Lower lobe of right lung (tissue), 2 donors: ENCODE results near the gene ADAMTSL3. TPM values are rescaled to one million over a fixed set of nuclear protein-coding genes. Genes with fewer than 3 reads are reported as not detected.

ENCODE experiments used
- ATAC-seq, 2 donors: fragments of 200-7000 bp; cut with Tn5 transposase; one replicate each; pipeline ENCODE4 v1.9.1; 2020 to 2022; ENCODE audit warnings: mild to moderate bottlenecking in 2 of 2, moderate library complexity in 2 of 2
- DNase-seq: peaks from one replicate; pipeline ENCODE4 v3.0.0-alpha.2; 2020
- H3K27ac ChIP-seq: fragments of 200-600 bp; one replicate; pipeline ENCODE4 v1.8.0; 2022
- H3K27me3 ChIP-seq: fragments of 200-600 bp; one replicate; pipeline ENCODE4 v1.8.0; 2022; ENCODE audit warnings: low read depth
- H3K36me3 ChIP-seq: fragments of 200-600 bp; one replicate; pipeline ENCODE4 v1.8.0; 2022; ENCODE audit warnings: mild to moderate bottlenecking
- H3K4me1 ChIP-seq: fragments of 200-600 bp; one replicate; pipeline ENCODE4 v1.8.0; 2022
- H3K4me3 ChIP-seq: fragments of 200-600 bp; one replicate; pipeline ENCODE4 v1.8.0; 2022; ENCODE audit warnings: mild to moderate bottlenecking
- H3K9me3 ChIP-seq: fragments of 200-600 bp; one replicate; pipeline ENCODE4 v1.8.0; 2022
- intact Hi-C: fragments of 100-400 bp; cut with DNase I; formaldehyde crosslinking; loops from one replicate; pipeline ENCODE4 v1.11.0; 2022
- total RNA-seq: library from RNA; stranded (reverse); fragmentation: NEBNext Ultra II Directional; extraction: Animal tissue kit (Norgen Biotek cat#: 25700); gene quantifications from one replicate; pipeline ENCODE4 v1.2.1, GENCODE V29; 2021
- TF ChIP-seq, protein P1 (sequence below): fragments of 200-600 bp; IDR thresholded peaks from one replicate; pipeline ENCODE4 v1.8.0; 2022; ENCODE audit warnings: antibody characterized with exemption, mild to moderate bottlenecking
- donor health status: DM: no; HTN: yes; CAD: no; lungs with severe emphysema.

Gene ADAMTSL3
- total RNA-seq, 1 donor from 2014 or later, result 26.4 TPM

DNA sequence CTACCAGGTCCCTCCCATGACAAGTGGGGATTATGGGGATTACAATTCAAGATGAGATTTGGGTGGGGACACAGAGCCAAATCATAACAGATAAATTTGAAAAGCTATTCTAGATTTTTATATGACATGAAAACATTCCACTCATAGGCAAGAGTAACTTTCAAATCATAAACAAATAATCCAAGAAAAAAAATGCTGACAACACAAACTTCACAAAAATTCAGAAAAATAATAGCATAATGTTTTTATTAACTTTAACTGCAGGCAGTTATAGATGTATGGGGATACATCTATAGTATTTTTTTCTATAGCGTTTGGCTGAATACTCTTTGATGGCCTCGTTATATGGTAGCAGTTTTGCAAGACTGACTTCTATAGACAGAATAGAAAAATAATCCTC is 243.1 kb downstream of the ADAMTSL3 start:
- ATAC-seq (no peak), DNase-seq (no peak)
- intact Hi-C loops, result no loop called here
- TF ChIP-seq, protein P1, sequence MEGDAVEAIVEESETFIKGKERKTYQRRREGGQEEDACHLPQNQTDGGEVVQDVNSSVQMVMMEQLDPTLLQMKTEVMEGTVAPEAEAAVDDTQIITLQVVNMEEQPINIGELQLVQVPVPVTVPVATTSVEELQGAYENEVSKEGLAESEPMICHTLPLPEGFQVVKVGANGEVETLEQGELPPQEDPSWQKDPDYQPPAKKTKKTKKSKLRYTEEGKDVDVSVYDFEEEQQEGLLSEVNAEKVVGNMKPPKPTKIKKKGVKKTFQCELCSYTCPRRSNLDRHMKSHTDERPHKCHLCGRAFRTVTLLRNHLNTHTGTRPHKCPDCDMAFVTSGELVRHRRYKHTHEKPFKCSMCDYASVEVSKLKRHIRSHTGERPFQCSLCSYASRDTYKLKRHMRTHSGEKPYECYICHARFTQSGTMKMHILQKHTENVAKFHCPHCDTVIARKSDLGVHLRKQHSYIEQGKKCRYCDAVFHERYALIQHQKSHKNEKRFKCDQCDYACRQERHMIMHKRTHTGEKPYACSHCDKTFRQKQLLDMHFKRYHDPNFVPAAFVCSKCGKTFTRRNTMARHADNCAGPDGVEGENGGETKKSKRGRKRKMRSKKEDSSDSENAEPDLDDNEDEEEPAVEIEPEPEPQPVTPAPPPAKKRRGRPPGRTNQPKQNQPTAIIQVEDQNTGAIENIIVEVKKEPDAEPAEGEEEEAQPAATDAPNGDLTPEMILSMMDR, result no peak
- Histone ChIP-seq H3K27me3 (no peaks in the 10 kb centered on the region), H3K36me3 (no peaks in the 10 kb centered on the region), H3K4me1 (no peaks in the 10 kb centered on the region), H3K4me3 (no peak overlapping the region), H3K27ac (no peak overlapping the region), H3K9me3 (no peaks in the 10 kb centered on the region)

DNA sequence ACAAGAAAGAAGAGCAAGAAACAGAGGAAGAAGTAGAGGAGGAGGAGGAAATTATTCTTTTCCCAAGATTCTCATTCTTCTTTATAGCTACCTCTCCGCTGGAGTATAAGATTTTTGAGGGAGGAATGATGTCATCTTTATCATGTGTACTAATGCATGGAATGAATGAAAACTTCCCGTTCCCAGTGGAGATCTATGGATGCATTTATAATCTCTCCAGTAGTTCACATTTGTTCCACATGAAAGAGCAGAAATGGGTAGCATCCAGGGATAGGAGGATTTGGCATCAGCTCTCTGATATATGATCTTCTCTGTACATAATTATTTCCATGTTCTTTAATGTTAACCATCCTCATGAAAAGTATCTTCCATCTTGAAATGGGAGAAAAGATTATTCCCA is 244.4 kb downstream of the ADAMTSL3 start:
- no peaks in the 10 kb centered on the region for H3K4me1 ChIP-seq

DNA sequence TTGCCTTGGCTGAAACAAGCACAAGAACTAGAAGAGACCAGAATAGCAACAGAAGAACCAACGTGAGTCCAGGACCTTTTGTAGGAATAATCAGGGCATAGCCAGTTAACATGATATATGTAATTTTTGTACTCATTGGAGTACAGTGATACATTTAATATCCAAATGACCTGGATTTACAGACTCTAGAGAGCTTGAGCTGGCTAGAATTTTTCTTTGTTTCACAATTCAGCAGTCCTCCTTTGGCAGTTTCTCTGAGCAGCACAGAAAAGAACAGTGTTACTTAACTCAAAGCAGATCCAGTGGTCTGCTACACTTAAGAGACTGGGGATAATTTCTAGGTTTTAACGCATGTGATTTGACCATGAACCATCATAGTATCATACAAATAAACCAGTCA is 245.7 kb downstream of the ADAMTSL3 start:
- no peaks in the 10 kb centered on the region for H3K27me3 ChIP-seq
- no peak overlapping the region for H3K27ac ChIP-seq
- DNase-seq (no peak), ATAC-seq (no peak)
- H3K9me3 ChIP-seq, result no peaks in the 10 kb centered on the region
- no peaks in the 10 kb centered on the region for H3K36me3 ChIP-seq
- TF ChIP-seq, protein P1, result no peak
- intact Hi-C loops, result no loop called here
- H3K4me3 ChIP-seq, result no peak overlapping the region
- H3K4me1 ChIP-seq, result no peaks in the 10 kb centered on the region

More for the DNA sequence above, 244.4 kb downstream of the ADAMTSL3 start:
- H3K4me3 ChIP-seq, result no peak overlapping the region
- H3K36me3 ChIP-seq, result no peaks in the 10 kb centered on the region
- intact Hi-C loops, result no loop called here
- H3K27ac ChIP-seq, result no peak overlapping the region
- H3K9me3 ChIP-seq, result no peaks in the 10 kb centered on the region
- no peak for DNase-seq
- TF ChIP-seq, protein P1, result no peak
- no peak for ATAC-seq
- H3K27me3 ChIP-seq, result no peaks in the 10 kb centered on the region

DNA sequence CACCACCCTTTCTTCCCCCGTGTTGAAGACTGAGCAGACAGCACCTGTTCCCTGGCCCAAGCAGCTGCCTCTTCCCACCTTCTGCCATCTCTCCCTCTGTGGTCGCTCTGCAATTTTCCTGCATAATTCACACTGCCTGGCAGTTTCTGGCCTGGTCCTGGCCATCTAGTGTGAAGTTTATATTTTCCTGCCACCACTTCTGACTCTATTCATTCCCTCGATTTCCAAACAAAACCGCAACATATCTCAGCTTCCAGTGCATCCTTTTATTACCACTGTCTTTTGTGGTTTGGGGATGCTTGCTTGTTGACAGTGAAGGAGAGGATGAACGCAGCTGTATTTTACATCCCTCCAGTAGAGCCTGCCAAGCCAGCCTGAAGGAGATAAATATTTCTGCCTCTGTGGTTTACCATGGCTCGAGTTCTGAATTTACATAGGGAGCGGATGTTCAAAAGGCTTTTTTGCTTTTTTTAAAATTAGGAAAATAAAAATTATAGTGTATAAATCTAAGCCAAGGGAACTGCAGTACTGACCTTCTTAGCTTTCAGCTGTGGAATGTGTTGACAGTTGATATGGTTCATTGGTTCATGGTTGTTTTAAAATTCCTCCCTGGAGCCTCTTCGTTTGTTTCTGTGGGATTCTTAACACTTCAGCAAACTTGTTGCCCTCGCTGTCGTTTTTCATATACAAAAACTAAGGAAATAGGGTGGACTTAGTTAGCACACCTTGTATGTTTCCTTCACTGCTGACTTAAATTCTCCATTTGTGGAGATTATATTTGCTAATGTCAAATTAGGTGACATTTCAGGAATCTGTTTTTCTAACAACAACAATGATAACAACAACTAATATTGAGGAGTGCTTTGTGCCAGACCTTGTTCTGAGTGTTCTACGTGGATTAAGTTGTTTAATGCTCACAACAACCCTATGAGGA is 250.5 kb downstream of the ADAMTSL3 start:
- no peak overlapping the region for H3K27ac ChIP-seq
- ATAC-seq (peak in 1 of 2 donors; percentile 71), DNase-seq (no peak)
- H3K27me3 ChIP-seq, result no peaks in the 10 kb centered on the region
- no peak overlapping the region for H3K4me3 ChIP-seq
- H3K36me3 ChIP-seq, result no peaks in the 10 kb centered on the region
- intact Hi-C loops, result no loop called here
- TF ChIP-seq, protein P1, result no peak
- no peaks in the 10 kb centered on the region for H3K9me3 ChIP-seq
- no peaks in the 10 kb centered on the region for H3K4me1 ChIP-seq

DNA sequence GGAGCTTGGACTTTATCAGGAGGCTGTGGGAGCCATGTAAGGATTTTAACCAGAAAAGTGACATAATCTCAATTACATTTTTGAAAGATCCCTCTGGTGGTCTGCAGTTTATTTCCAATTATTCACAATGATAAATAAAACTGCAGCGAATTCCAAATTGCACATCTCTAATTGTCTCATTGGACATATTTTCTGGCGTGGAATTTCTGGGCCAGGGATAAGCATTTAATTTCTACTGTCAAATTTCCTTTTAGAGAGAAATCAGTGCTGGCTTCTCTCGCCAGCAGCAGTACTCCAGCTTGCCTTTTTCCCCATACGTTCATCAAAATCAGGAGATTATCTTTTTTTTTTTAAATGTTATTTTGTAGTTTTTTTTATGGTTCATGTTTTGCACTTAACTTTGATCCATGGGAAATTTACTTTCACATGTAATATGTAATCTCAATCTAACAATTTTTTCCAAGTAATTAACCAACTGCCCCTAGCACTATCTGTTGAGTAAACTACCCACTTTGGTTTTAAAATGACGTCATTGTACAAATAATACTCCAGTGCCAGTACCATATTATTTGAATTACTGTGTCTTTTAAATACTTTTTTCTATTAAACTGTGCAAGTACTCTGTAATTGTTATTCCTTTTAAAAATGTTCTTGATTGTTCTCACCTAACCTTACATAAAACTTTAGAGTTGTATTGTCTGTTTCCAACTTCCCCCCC is 251.8 kb downstream of the ADAMTSL3 start:
- TF ChIP-seq, protein P1, result no peak
- DNase-seq, result no peak
- H3K36me3 ChIP-seq, result no peaks in the 10 kb centered on the region

More for the DNA sequence above, 251.8 kb downstream of the ADAMTSL3 start:
- no peaks in the 10 kb centered on the region for H3K4me1 ChIP-seq
- no peak overlapping the region for H3K27ac ChIP-seq
- ATAC-seq, result no peak
- intact Hi-C loops, result no loop called here
- no peak overlapping the region for H3K4me3 ChIP-seq
- no peaks in the 10 kb centered on the region for H3K27me3 ChIP-seq
- no peaks in the 10 kb centered on the region for H3K9me3 ChIP-seq
